T-helper 1 cell treated with Interleukin-12 subunit alpha and Interleukin-12 subunit beta and Interleukin-4 antibody, amounts not matched to agents 30 μg/mL and 1 μg/mL, for 36 hours (primary cell): ENCODE results near the gene S100PBP.

Experiments used
- H3K27ac Mint-ChIP-seq: one replicate; pipeline ENCODE4 v1.8.0; 2021; ENCODE audit warnings: mild to moderate bottlenecking, mixed read lengths
- H3K27me3 Mint-ChIP-seq: one replicate; pipeline ENCODE4 v1.8.0; 2021; ENCODE audit warnings: low read depth, mixed read lengths
- H3K36me3 Mint-ChIP-seq: one replicate; pipeline ENCODE4 v1.8.0; 2021; ENCODE audit warnings: low read depth, mixed read lengths
- H3K4me1 Mint-ChIP-seq: one replicate; pipeline ENCODE4 v1.8.0; 2021; ENCODE audit warnings: low read depth, mixed read lengths
- H3K4me3 Mint-ChIP-seq: one replicate; pipeline ENCODE4 v1.8.0; 2021; ENCODE audit warnings: mild to moderate bottlenecking, moderate library complexity, mixed read lengths
- H3K9me3 Mint-ChIP-seq: one replicate; pipeline ENCODE4 v1.8.0; 2021; ENCODE audit warnings: mixed read lengths

Gene S100PBP

DNA sequence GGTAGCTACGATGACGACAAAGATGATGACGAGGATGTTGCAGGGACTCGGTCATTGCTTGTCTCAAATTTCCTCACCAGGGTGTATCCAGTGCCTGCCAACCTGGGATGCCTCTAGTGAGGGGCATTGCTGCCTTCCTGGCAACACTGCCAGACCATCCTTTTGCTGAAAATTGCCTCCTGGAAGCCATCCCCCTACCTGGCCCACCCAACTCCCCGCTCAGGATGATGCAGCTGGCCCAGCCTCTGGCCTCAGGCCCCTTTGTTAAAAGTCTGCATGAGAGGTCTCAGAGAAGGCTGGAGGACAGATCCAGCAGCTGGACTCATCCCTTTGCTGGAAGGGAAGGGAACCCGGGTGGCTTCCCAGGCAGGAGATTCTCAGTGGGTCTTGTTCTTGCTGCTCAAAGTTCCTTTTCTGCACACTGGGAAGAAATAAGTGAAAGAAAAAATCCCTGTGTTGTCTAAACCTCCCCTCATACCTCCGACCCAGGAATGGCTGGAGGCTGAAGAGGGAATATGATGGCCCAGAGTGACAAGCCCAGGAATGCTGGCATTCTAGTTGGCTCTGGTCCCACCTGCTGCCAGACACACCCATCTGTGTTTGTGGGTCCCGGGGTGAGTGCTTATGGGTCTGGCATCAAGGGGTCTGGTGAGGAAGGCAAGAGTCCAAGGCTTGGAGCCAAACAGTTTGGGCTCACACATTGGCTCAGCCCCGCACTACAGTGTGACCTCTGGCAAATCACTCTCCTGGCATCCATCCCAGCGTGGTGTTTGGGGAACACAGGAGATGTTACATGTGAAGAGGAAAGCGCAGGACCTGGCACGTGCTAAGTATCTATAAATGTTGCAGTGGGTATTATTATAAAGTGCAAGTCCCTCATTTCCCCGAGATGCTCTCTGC, 60.0 kb downstream of the S100PBP start:
- no peaks in the 10 kb centered on the region for H3K9me3 Mint-ChIP-seq
- H3K27ac Mint-ChIP-seq, result no peak overlapping the region
- H3K27me3 Mint-ChIP-seq, result peaks cover 46% of the 10 kb centered on the region

GRCh38 chr1:32878183-32878582, 60.7 kb downstream of the S100PBP start:
- peaks cover 41% of the 10 kb centered on the region for H3K27me3 Mint-ChIP-seq
- no peaks in the 10 kb centered on the region for H3K9me3 Mint-ChIP-seq
- H3K4me1 Mint-ChIP-seq, result peaks cover 15% of the 10 kb centered on the region
- H3K27ac Mint-ChIP-seq, result no peak overlapping the region
- H3K36me3 Mint-ChIP-seq, result no peaks in the 10 kb centered on the region
- H3K4me3 Mint-ChIP-seq, result no peak overlapping the region

More for the DNA sequence above, 60.0 kb downstream of the S100PBP start:
- peaks cover 15% of the 10 kb centered on the region for H3K4me1 Mint-ChIP-seq
- H3K36me3 Mint-ChIP-seq, result no peaks in the 10 kb centered on the region
- no peak overlapping the region for H3K4me3 Mint-ChIP-seq

DNA sequence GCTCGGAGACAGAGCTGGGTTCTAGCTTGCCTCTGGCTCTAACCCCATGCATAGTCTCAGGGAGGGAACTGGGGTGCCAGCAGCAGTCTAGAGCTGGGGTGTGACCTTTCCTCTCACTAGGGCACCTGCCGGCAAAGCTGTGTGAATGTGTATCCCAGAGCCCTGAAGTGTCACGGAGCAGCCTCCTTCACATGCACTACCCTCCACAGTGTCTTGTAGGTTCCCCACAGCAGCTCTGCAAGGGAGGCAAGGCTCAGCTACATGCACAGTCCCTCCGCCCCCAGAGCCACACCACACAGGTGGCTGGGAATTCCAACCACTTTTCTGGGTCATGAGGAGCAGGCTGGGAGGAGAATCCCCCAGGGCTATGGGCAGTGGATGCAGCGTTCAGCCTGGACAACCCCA, 61.2 kb downstream of the S100PBP start:
- H3K4me1 Mint-ChIP-seq, result peaks cover 15% of the 10 kb centered on the region
- H3K36me3 Mint-ChIP-seq, result no peaks in the 10 kb centered on the region
- H3K27me3 Mint-ChIP-seq, result peaks cover 46% of the 10 kb centered on the region
- no peak overlapping the region for H3K4me3 Mint-ChIP-seq
- no peak overlapping the region for H3K27ac Mint-ChIP-seq
- no peaks in the 10 kb centered on the region for H3K9me3 Mint-ChIP-seq

GRCh38 chr1:32881291-32881690, 63.8 kb downstream of the S100PBP start:
- H3K4me3 Mint-ChIP-seq, result no peak overlapping the region
- no peak overlapping the region for H3K27ac Mint-ChIP-seq
- H3K4me1 Mint-ChIP-seq, result peaks cover 7% of the 10 kb centered on the region
- H3K9me3 Mint-ChIP-seq, result no peaks in the 10 kb centered on the region
- no peaks in the 10 kb centered on the region for H3K36me3 Mint-ChIP-seq
- peaks cover 49% of the 10 kb centered on the region for H3K27me3 Mint-ChIP-seq

DNA sequence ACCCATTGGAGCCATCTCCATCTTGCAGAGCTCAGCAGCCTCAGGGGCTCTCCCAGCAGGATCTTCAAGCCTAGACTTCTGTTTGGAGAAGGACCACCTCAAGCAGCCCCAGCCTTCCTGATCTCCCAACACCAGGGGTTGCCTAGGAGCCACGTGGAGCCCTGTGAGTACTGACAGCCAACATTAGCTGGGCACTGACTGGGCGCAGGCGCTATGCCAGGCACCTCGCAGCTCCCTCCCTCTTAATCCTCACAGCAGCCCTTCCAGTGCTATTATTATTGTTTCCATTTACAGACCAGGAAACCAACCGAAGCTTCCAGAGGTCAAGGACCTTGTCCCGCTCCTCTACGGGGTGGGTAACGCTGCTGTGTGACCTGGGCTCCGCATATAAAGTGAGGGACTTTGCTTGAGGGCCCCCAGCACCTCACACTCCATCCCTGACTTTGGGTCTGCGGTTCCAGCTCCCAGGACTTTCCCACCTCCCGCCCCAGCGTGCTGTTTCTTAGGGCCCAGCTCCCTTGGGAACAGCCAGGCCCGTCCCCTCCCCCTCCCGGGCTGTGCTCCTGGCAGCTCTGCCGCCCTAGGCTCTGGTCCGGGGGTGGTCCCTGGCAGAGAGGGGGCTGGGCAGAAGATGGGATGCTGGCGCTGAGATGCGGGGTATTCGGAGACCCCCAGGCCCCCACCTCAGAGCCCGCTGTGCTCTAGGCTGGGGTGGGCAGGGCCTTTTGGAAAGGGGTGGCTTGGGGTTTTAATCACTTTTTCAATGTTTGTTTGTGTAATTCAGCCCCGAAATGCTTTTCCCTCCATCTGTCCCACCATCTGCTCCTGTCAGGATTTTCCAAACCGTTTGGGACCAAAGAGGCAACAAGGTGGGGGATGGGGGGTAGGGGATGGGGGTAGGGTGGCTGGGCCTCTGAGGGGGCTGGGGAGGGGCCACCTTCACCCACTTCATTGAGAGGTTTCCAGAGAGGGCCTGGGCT, 64.7 kb downstream of the S100PBP start:
- no peak overlapping the region for H3K4me3 Mint-ChIP-seq
- no peak overlapping the region for H3K27ac Mint-ChIP-seq
- no peaks in the 10 kb centered on the region for H3K9me3 Mint-ChIP-seq
- peaks cover 49% of the 10 kb centered on the region for H3K27me3 Mint-ChIP-seq
- H3K36me3 Mint-ChIP-seq, result no peaks in the 10 kb centered on the region
- peaks cover 4% of the 10 kb centered on the region for H3K4me1 Mint-ChIP-seq

- Mint-ChIP-seq H3K36me3 (no peaks in the 10 kb centered on the region), H3K4me3 (no peak overlapping the region), H3K27me3 (peaks cover 55% of the 10 kb centered on the region), H3K9me3 (no peaks in the 10 kb centered on the region), H3K27ac (no peak overlapping the region), H3K4me1 (peaks cover 4% of the 10 kb centered on the region)
These were observed 66.0 kb downstream of the S100PBP start for GRCh38 chr1:32883338-32884031.

- Mint-ChIP-seq H3K27ac (no peak overlapping the region), H3K4me3 (no peak overlapping the region), H3K36me3 (no peaks in the 10 kb centered on the region), H3K27me3 (peaks cover 57% of the 10 kb centered on the region), H3K9me3 (no peaks in the 10 kb centered on the region), H3K4me1 (peaks cover 4% of the 10 kb centered on the region)
These were observed 66.5 kb downstream of the S100PBP start for GRCh38 chr1:32884032-32884372.

GRCh38 chr1:32884726-32885125, 67.3 kb downstream of the S100PBP start:
- Mint-ChIP-seq H3K4me3 (no peak overlapping the region), H3K27me3 (peaks cover 65% of the 10 kb centered on the region), H3K4me1 (peaks cover 4% of the 10 kb centered on the region), H3K9me3 (no peaks in the 10 kb centered on the region), H3K27ac (no peak overlapping the region), H3K36me3 (no peaks in the 10 kb centered on the region)

DNA sequence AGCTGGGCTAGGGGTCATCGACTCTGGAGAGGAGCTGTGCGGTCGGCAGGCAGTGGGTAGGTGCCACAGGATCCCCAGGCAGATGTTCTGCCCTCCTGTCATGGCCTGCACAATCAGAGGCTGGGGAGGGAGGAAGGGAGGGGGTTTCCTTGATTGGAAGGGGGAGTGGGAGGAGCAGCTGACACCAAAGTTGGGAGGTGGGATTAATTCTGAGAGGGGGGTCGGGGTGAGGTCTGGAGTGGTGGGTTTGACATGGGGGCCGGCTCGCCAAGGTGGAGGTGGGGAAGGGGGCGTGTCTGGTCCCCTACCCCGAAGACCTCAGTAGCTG, 68.2 kb downstream of the S100PBP start:
- no peaks in the 10 kb centered on the region for H3K36me3 Mint-ChIP-seq
- peaks cover 71% of the 10 kb centered on the region for H3K27me3 Mint-ChIP-seq
- H3K4me3 Mint-ChIP-seq, result no peak overlapping the region
- peaks cover 4% of the 10 kb centered on the region for H3K4me1 Mint-ChIP-seq
- no peaks in the 10 kb centered on the region for H3K9me3 Mint-ChIP-seq
- H3K27ac Mint-ChIP-seq, result no peak overlapping the region

DNA sequence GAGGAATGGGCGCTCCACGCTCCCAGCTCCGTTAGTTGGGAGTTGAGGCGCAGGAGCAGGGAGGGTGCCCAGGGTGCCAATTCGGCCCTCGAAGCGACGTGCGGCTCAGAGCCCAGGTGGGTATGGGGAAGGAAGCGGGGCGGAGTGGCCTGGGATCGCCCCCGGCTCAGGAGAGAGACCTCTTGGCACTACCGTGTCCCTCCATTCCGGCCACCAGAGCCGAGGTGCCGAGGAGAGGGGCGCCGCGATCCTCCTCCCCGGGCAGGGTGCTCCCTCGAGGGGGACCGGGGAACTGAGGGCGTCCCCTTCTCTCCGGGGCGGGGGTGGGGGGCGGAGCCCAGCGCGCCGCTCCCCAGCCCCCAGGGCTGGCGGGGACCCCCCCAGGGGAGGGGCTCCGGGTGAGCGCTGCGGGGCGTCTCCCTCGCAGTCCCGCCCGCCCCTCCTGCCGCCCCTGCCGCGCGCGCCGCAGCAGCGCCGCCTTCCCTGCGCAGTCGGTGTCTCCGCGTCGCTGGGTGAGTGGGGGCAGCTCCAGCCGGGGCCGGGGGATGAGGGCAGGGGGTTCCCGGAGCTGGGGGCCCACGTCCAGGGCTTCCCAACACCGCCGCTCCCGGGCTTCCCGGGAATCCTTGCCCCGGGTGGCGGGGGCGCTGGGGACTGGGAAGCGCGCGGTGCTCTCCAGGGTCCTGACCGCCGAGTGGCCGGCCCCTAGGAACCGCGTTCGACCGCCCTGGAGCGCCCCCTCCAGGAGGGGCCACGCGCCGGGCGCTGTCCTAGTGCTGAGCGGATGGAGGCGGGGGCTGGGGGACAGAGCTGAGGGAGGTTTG, 68.8 kb downstream of the S100PBP start, which contains the start of gene HPCA:
Gene HPCA, plus strand, starts transcription at position 488 of the 824 bp plus-strand sequence. CDS start 2,408 bp downstream, outside the sequence.
- Mint-ChIP-seq H3K27me3 (peaks cover 71% of the 10 kb centered on the region), H3K4me1 (peaks cover 4% of the 10 kb centered on the region), H3K9me3 (no peaks in the 10 kb centered on the region), H3K27ac (no peak within 1 kb of the TSS), H3K36me3 (no peaks in the 10 kb centered on the region), H3K4me3 (no peak within 1 kb of the TSS)

GRCh38 chr1:32886828-32887414, 69.5 kb downstream of the S100PBP start:
- Mint-ChIP-seq H3K27ac (no peak overlapping the region), H3K36me3 (no peaks in the 10 kb centered on the region), H3K27me3 (peaks cover 77% of the 10 kb centered on the region), H3K4me1 (peaks cover 4% of the 10 kb centered on the region), H3K4me3 (no peak overlapping the region), H3K9me3 (no peaks in the 10 kb centered on the region)

DNA sequence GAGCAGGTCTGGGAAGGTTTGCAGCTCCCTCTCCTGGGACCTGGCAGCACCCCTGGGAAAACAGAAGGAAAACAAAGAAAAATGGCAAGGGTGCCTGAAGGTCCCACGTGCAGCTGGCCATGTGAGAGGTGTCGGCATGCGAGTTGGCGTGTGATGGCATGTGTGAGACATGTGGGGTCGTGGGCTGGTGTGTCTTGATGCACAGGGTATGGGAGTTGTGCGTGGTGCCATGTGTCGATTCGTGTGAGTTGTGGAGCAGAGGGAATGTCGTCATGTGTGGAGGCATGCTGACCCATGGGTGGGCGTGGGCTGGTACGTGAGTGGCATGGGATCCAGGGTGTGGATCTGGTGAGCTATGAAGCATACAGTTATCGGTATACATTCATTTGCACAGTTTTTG, 70.2 kb downstream of the S100PBP start:
- H3K4me1 Mint-ChIP-seq, result peaks cover 7% of the 10 kb centered on the region
- no peak overlapping the region for H3K4me3 Mint-ChIP-seq
- peaks cover 84% of the 10 kb centered on the region for H3K27me3 Mint-ChIP-seq
- H3K27ac Mint-ChIP-seq, result no peak overlapping the region
- H3K36me3 Mint-ChIP-seq, result no peaks in the 10 kb centered on the region
- H3K9me3 Mint-ChIP-seq, result no peaks in the 10 kb centered on the region

- peaks cover 85% of the 10 kb centered on the region for H3K27me3 Mint-ChIP-seq
- no peak overlapping the region for H3K27ac Mint-ChIP-seq
- H3K9me3 Mint-ChIP-seq, result no peaks in the 10 kb centered on the region
- H3K4me3 Mint-ChIP-seq, result no peak overlapping the region
- H3K36me3 Mint-ChIP-seq, result no peaks in the 10 kb centered on the region
- peaks cover 7% of the 10 kb centered on the region for H3K4me1 Mint-ChIP-seq
These were observed 70.7 kb downstream of the S100PBP start for GRCh38 chr1:32888134-32888533.
